ENCODE results near the gene PNMA8A. TPM values are rescaled to one million over a fixed set of nuclear protein-coding genes. Genes with fewer than 3 reads are reported as not detected.

The PNMA8A gene
- total RNA-seq, 2 donors from 2014 or later = 4.6 to 7.8 TPM

DNA sequence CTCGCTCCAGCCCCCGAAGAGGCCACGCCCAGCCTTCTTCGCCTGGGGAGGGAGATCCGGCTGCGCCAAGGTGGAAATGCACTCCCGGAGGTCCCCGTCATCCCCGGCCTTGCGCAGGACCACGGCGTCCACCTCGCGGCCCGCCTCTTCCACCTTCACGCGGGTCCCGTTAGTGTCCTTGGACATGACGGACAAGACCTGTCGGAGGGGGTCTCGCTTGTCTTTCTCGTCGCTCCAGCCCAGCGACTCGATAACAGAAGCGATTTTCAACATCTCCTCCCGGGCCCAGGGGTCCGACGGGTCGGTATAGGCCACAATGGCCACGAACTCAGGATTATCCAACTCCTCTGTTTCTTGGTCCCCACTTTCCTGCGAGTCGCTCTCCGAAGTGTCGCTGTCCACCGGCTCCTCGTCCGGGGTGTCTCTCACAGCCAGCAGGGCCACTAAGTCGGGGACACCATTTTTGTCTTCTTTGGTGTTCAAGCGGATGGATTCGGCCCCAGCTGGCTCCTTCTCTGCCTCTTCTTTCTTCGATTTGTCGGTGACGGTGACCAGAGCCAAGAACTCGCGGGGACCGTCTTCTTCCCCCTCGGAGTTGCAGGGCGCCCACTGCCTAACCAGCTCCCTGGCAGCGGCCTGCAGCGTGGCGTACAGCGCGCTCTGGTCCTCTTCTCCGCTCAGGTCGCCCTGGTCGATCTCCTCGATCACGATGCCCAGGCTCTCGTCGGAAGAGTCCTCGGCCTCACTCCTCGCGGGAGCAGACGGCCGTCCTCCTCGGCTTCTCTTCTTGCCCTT, 23.0 kb upstream of the PNMA8A start:
- DNase-seq (ENCODE audit: low spot score) = no peak
- intact Hi-C loops (cut with DNase I) = loop anchor here in 1 of 2 donors (5.0 kb wide), 1 partner anchor 102 kb away; no protein-coding TSS in a partner anchor

DNA sequence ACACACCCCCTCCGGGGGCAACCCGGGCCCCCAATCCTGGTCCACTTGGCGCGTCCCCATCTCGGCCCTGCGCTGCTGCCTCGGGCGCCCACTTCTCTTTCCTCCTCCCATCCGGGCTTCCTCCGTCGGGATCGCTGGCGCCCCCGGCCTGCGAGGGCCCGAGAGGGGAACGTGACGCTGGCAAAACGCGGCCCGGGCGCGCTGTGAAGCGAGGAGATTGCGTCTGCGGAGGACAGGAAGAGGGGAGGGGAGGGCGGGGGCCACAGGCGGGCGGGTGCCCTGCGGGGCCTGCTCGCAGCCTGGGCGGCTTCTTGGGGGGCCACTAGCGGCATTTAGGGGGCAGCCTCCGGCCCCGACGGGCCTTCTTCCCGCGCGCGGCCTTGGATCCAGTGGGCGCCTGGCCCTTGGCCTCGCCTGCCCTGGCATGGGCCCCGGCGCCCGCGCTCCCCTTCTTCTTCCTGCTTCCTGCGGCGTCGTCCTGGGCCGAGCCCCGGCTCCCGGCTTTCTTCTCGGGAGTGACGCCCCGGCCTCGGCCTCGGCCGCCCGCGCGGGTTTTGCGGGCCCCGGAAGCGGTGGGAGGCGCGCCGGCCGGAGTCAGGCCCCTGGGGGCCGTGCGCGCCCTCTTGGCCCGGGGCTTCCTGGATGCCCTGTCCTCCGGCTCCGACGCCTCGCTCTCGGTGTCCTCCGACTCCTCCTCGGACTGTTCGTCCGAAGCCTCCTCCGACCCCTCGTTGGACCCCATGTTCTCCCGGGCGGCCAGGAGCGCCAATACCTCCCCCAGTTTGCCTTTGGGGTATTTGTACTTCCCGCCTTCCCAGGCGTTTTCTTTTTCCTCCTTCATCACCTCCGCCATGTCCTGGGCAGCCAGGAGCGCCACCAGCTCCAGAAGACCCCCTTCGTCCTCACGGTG, 22.1 kb upstream of the PNMA8A start:
- intact Hi-C loops (cut with DNase I) = loop anchor here in 1 of 2 donors (5.0 kb wide), 1 partner anchor 101 kb away; no protein-coding TSS in a partner anchor
- DNase-seq (ENCODE audit: low spot score) = peak; percentile 85

DNA sequence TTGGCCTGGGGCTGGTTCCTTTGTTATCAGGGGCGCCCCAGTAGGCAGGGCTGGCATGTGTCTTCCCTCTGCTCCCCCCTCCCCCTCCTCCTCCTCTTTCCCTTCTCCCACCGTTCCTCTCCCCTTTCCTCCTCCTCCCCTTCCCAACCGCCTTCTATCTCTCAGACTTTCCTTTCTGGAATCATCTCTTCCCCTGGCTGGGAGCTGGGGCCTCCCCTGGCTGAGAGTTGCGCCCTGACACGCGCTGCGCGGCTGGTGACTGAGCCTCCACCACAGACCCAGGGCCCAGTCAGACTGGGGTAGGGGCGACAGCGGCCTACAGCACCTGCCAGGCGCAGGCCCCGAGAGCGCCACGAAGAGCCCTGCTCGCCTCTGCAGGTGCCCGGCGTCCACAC, 21.5 kb upstream of the PNMA8A start:
- intact Hi-C loops (cut with DNase I) = loop anchor here in 1 of 2 donors (5.0 kb wide), 1 partner anchor 101 kb away; no protein-coding TSS in a partner anchor
- no peak for DNase-seq (ENCODE audit: low spot score)

DNA sequence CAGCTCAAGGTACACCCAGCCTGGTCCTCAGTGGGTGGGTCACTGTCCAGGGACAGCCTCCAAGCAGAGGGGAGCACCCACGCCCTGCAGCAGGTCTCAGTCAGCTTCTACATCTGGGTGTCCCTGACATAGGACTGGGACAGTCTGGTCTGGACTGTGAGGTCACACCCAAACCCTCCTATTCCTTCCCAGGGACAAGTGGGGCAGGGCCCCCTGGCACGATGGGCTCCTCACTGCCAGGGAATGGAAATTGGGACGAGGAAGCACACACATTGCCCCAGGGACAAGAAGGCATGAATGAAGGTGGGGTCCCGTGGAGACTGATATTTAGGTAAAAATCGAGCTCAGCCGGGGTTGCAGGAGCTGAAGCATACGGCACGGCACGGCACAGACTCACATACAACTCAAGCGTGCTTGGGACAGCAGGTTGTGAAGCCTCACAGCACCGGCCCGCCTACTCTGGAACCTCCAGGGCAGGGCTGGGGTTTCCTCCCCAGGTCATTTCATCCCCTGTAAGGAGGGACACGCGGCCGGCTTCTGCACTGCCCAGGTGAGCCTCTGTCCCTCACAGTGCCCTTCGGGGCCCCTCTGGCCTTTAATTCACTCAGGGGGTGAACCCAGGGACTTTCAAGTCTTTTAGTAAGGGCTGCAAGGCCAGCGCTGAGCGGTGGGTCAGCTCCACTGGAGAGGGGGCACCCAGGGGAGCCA, 20.8 kb upstream of the PNMA8A start:
- intact Hi-C loops (cut with DNase I) = loop anchor here in 1 of 2 donors (5.0 kb wide), 1 partner anchor 100 kb away; no protein-coding TSS in a partner anchor
- DNase-seq (ENCODE audit: low spot score) = no peak

DNA sequence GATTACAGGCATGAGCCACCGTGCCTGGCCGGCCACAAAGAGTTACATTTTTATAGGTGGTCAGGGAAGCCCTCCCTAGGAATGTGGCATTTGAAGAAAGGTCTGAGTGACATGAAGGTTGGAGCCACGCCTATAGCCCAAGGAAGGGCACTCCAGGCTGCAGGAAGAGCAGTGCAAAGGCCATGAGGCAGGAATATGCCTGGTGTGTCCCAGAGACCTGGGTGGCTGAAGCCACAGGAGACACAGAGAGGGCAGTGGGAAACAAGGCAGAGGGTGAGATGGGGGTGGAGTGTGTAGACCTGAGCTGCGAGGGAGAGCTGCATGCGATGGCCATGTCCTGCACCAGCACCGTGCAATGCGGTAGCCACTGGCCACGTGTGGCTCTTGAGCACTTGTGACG, 19.4 kb upstream of the PNMA8A start:
- intact Hi-C loops (cut with DNase I) = loop anchor here in 1 of 2 donors (5.0 kb wide), 1 partner anchor 98 kb away; no protein-coding TSS in a partner anchor
- DNase-seq (ENCODE audit: low spot score) = no peak

DNA sequence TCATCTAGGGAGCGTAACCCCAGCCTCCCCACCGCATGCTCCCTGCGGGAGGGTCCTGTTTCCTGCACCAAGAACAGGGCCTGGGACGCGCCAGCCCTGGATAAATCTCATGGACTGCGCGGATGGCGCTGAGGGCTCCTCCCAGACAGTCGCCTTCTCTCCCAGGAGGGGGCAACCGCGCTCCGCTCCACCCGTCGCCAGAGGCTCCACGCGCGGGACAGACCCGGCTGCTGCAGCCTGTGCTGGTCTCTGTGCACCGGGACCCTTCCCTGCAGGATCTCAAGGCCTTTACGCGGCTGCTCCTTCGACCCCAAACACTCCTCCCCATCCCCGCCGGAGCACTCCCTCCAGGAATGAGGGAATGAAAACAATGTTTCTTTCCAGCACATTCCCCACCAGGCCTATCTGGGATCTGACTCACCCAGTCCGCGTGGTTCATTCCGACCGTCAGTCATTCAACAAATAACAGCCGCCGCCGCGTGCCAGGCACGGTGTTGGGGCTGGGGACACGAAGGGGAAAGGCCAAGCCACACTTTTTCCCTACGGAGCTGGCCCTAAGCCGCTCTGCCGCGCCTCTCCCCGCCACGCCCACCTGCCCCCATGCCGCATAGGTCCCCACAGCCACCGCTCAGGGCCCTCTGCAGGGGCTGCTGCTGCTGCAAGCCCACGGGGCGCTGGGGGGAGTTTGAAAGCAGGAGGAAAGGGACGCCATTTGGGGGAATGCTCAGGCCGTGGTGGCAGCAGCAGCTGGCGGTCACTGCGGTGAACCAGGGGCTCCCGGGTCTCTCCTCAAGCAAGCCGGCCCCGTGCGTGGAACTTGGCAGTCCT, 18.3 kb upstream of the PNMA8A start:
- intact Hi-C loops (cut with DNase I) = loop anchor here in 1 of 2 donors (5.0 to 10.0 kb wide), 2 partner anchors 97 to 205 kb away; no protein-coding TSS in a partner anchor
- DNase-seq (ENCODE audit: low spot score) = peak; percentile 89

DNA sequence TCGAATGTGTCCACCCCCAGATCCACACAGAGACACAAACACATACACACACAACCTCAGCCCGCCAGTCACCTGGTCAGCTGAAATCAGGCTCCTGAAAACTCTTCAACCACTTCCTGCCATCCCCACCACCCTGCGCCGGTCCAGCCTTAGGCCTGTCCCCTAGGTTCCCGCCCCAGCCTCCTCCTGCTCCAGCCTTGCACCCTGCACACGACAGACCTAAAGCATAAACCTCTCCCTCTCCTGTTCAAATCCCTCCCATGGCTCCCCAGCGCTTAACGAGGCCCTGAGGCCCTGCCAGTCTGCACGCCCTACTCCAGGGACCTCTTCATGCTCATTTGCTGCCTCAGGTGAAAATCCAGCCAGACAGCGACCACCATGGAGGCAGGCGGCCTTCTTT, 17.2 kb upstream of the PNMA8A start:
- DNase-seq (ENCODE audit: low spot score) = no peak

DNA sequence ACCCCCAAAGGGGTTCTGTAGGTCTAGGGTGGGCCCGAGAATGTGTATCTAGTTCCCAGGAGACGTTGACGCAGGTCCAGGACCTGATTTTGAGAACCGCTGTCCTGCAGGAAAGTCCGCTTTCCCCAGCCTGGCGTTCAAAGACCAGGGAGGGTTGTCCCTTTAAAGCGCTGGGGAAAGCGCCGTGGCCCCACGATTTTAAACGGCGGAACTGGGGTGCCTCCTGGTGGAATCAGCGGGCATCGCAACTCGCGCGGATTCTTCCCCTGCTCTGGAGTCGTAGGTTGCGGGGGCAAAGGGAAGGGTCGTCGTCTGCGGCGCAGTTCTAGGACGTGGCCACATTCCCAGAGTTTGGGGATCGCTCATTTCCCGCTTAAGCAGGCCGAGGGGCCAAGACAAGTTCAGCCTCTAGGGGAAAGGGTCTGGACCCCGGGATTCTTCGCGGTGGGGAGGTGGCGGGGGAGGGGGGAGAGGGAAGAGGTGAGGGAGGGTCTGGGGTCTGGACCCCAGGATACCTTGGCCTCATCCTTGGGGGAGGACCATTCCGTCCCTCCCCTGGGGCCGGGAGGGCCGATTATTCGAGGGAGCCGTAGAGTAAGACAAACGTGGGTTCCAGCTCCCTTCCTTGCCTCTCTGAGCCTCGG, 16.6 kb upstream of the PNMA8A start:
- peak; percentile 94 for DNase-seq (ENCODE audit: low spot score)
- intact Hi-C loops (cut with DNase I) = loop anchor here (2.0 to 10.0 kb wide), 3 partner anchors 83 to 203 kb away; no protein-coding TSS in a partner anchor

More for the DNA sequence above, 17.2 kb upstream of the PNMA8A start:
- intact Hi-C loops (cut with DNase I) = loop anchor here in 1 of 2 donors (10.0 kb wide), 1 partner anchor 204 kb away; no protein-coding TSS in a partner anchor

DNA sequence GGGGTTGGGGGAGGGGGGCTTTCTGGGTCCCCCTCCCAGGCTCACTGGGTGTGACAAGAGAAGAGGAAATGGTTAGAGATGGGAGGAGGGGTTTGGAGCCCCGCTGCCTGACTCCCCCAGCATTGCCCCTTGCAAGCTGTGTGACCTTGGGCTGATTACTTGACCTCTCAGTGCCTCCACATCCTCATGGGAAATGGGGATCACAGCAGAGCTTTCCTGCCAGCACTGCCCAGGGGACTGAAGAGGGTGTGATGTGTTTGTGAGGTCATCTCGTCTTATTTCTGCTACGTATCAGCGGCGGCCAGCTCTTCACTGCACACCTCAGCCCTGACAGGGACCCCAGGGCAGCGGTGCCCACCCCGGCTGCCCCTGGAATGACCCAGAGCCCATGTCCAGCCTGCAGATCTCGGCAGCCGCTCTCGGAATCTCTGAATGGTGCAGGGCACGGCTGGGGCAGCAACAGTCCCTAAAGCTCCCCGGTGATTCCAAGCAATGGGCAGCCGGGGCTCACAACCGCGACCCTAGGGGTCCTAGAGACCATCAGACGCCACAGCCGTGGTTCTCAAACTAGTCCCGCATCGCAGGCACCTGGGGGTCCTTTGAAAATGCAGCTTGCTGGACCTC, 15.9 kb upstream of the PNMA8A start:
- no peak for DNase-seq (ENCODE audit: low spot score)
- intact Hi-C loops (cut with DNase I) = loop anchor here (2.0 to 10.0 kb wide), 3 partner anchors 82 to 202 kb away; no protein-coding TSS in a partner anchor

DNA sequence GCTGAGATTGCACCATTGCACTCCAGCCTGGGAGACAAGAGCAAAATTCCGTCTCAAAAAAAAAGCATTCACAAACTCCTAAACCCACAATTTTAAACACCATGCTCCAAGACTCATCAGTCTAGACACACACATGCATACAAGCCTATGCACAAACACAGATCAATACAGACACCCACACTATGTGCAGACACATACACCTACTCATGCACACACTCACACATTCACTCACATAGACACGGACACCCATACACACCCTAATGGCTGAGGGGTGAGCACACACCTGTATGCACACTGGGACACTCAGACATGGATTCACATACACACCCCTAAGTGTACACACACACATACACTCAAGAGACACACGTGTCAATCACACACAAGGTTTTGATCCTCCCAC, 15.0 kb upstream of the PNMA8A start:
- intact Hi-C loops (cut with DNase I) = loop anchor here (2.0 to 10.0 kb wide), 3 partner anchors 82 to 202 kb away; no protein-coding TSS in a partner anchor
- DNase-seq (ENCODE audit: low spot score) = no peak

DNA sequence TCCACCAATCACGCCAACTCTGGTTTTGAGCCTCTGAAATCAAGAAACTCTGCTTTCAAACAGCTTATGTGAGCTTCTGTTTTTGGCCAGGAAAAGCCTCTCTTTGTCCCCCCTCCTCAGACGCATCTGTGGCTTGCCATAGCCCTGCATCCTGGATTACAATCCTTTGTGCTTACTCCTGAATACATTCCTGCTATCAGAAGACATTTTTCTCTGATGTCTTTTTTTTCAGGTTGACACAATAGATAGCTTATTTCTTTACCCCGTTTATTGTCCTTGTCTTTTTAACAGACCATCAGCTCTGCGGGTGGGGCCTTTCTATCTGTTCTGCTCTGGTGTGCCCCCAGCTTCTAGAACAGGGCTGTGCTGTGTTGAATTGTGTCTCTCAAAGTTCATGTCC, 13.3 kb upstream of the PNMA8A start:
- intact Hi-C loops (cut with DNase I) = loop anchor here in 1 of 2 donors (10.0 kb wide), 1 partner anchor 200 kb away; no protein-coding TSS in a partner anchor
- DNase-seq (ENCODE audit: low spot score) = no peak

DNA sequence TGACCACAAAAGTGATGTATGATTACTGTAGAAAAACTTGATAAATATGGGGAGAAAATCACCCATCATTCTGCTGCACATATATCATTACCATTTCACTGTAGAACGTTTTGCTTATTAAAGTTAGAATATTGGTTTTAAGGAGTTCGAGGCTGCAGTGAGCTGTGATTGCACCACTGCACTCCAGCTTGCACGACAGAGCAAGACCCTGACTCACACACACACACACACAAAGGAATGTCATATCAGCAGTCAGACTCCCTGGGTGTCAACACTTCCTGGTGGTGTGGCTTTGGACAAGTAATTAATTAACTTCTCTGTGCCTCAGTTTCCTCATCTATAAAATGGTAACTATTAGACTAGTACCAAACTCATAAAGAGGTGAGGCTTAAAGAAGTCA, 11.3 kb upstream of the PNMA8A start:
- intact Hi-C loops (cut with DNase I) = loop anchor here in 1 of 2 donors (10.0 kb wide), 1 partner anchor 198 kb away; no protein-coding TSS in a partner anchor
- no peak for DNase-seq (ENCODE audit: low spot score)

DNA sequence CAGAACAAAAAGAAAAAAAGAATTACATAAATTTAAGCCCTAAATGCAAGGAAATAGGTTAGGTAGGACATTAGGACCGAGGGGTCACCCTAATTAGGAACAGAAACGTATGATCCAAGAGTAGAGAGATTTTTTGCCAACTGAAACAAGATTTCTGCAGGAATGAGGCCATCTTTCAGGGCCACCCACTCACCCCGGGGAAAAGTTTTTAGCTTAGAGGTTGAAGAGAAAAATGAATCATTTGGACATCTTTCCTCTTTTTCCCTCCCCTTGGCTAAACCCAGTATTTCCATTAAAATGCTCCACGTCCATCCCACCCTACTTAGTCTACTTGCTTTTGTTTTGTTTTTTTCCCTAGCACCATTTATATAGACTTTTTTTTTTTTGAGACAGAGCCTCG, 10.6 kb upstream of the PNMA8A start:
- DNase-seq (ENCODE audit: low spot score) = no peak
- intact Hi-C loops (cut with DNase I) = loop anchor here in 1 of 2 donors (10.0 kb wide), 1 partner anchor 197 kb away; no protein-coding TSS in a partner anchor

DNA sequence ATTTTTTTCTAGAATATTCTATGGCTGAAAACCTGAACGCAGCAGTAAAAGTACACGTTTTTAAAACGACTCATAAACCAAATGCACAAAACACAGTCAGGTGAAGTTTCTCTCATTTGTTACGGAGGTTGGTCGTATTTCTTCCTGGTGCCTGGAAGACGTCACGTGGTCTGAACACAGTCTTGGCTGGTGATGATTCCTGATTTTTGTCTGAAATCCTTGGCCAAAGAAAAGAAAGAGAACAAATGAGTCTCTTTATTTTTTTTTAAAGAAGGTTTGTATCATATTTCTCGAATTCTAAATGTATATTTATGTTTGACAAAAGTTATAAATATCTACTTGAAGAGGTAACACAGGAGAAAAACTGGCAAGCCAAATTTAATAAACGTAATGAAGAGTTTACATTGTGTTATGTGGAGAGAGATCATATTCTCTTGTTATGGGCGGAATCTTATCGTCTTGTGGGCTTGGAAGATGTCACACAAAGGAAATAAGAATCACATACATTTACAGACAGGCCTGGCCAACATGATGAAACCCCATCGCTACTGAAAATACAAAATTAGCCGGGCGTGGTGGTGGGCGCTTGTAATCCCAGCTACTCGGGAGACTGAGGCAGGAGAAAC, 10.0 kb upstream of the PNMA8A start:
- intact Hi-C loops (cut with DNase I) = loop anchor here in 1 of 2 donors (10.0 kb wide), 1 partner anchor 197 kb away; no protein-coding TSS in a partner anchor
- DNase-seq (ENCODE audit: low spot score) = no peak

DNA sequence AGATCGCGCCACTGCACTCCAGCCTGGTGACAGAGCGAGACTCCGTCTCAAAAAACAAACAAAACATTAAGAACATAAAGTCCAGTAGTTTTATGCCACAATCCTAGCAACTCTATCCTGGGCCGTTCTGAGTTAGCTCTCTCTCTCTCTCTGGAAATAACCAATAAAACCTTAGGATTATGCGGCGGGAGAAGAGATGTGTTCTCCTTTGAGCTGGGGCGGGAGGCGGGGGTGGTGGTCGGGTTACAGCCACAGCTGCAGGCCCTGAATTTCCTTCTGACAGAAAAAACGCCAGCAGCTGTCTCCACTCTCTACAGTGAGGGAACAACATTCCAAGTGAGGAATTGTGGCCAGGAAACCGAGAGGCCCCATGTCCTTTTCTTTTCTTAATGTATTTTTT, 9.1 kb upstream of the PNMA8A start:
- no peak for DNase-seq (ENCODE audit: low spot score)
- intact Hi-C loops (cut with DNase I) = loop anchor here in 1 of 2 donors (10.0 kb wide), 1 partner anchor 196 kb away; no protein-coding TSS in a partner anchor

DNA sequence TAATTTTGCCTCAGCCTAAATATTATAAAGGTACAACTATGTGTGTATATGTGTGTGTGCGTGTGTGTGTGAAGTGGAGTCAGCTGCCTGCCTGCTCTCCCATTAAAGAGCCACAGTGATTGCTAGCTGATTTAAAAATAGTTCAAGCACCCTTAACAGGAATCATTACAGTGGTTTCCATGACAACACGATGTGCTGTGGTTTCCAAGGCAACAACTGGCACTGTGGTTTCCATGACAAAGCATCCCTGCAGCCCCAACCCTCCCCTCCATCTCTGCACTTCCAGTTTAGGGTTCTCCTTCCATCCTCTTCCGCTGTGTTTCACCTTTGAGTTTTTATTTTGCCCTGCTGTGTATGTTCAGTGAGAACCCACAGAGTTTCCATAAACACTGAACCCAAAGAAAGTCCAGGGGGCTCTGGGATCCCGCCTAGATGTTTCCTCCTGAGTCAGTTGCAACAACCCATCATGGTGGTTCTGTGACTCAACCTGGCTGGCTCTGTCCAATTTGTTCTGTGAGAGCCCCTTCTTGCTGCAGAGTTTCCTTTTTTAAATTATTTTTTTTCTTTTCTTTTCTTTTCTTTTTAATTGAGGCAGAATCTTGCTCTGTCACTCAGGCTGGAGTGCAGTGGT, 7.1 kb upstream of the PNMA8A start:
- DNase-seq (ENCODE audit: low spot score) = no peak
- intact Hi-C loops (cut with DNase I) = no loop called here
